ENCODE data around the gene RAN.

- TF ChIP-seq, protein P1, sequence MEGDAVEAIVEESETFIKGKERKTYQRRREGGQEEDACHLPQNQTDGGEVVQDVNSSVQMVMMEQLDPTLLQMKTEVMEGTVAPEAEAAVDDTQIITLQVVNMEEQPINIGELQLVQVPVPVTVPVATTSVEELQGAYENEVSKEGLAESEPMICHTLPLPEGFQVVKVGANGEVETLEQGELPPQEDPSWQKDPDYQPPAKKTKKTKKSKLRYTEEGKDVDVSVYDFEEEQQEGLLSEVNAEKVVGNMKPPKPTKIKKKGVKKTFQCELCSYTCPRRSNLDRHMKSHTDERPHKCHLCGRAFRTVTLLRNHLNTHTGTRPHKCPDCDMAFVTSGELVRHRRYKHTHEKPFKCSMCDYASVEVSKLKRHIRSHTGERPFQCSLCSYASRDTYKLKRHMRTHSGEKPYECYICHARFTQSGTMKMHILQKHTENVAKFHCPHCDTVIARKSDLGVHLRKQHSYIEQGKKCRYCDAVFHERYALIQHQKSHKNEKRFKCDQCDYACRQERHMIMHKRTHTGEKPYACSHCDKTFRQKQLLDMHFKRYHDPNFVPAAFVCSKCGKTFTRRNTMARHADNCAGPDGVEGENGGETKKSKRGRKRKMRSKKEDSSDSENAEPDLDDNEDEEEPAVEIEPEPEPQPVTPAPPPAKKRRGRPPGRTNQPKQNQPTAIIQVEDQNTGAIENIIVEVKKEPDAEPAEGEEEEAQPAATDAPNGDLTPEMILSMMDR (IDR thresholded peaks at IDR 0.05; ENCODE audit: low read length) = no peak
- no peak for TF ChIP-seq EZH2phosphoT487 (IDR thresholded peaks at IDR 0.05; ENCODE audit: low read length)
Measured at GRCh38 chr12:130856088-130856487, 15.8 kb upstream of the RAN start.
